ENCODE results near the gene FAF1.

DNA sequence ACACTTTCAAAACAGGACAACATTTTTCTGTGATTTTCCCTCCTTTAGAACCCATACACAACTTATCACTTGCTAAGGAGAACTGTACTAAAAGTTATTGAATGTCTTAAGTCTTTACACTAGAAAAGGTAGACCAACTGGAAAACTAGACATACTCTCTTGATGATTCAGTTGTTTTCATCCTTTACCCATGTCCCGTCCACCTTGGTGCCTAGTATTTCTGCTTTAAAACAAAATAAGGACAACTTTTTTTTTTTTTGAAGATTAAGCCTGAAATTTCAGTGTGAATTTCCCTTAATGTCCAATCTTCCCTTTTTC lies 14.5 kb upstream of the FAF1 start:
- TF ChIP-seq POLR2A (IDR thresholded peaks at IDR 0.05; ENCODE audit: low read length) (no peak), GATA1 (IDR thresholded peaks at IDR 0.05; ENCODE audit: low read depth, low read length) (no peak)
